ENCODE measurements around the gene TRIM50.

DNA sequence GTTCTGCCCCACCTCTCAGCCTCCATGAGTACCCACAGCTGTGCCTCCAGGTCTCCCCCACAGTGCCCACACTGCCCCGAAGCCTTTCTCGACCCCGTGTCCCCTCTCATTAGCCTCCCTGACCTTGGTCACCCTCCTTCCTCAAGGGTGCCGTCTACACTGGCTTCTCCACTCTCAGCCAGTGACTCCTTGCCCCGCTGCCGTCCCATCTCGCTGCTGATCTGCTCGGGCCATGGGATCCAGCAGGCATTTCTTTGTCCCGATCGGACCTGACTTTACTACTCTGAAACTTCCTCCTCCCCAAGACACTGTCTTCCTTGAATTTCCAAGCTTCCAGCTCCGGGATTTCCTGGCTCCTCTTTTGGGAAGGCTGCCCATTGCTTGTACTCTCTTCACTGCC lies 31.4 kb upstream of the TRIM50 start:
- TF ChIP-seq, protein P1, sequence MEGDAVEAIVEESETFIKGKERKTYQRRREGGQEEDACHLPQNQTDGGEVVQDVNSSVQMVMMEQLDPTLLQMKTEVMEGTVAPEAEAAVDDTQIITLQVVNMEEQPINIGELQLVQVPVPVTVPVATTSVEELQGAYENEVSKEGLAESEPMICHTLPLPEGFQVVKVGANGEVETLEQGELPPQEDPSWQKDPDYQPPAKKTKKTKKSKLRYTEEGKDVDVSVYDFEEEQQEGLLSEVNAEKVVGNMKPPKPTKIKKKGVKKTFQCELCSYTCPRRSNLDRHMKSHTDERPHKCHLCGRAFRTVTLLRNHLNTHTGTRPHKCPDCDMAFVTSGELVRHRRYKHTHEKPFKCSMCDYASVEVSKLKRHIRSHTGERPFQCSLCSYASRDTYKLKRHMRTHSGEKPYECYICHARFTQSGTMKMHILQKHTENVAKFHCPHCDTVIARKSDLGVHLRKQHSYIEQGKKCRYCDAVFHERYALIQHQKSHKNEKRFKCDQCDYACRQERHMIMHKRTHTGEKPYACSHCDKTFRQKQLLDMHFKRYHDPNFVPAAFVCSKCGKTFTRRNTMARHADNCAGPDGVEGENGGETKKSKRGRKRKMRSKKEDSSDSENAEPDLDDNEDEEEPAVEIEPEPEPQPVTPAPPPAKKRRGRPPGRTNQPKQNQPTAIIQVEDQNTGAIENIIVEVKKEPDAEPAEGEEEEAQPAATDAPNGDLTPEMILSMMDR (IDR thresholded peaks at IDR 0.05; ENCODE audit: low read depth, low read length, missing input control), result no peak
- TF ChIP-seq HNF4A (conservative IDR thresholded peaks at IDR 0.05) (no peak), JUND (IDR thresholded peaks at IDR 0.05) (no peak), GABPA (IDR thresholded peaks at IDR 0.05 in 1 of 2, conservative IDR thresholded peaks at IDR 0.05 in 1 of 2) (no peak), TAF1 (conservative IDR thresholded peaks at IDR 0.05) (no peak), EGR1 (IDR thresholded peaks at IDR 0.05; ENCODE audit: low read depth in 2 of 2) (no peak), RAD21 (IDR thresholded peaks at IDR 0.05) (no peak)
- TF ChIP-seq, protein P2, sequence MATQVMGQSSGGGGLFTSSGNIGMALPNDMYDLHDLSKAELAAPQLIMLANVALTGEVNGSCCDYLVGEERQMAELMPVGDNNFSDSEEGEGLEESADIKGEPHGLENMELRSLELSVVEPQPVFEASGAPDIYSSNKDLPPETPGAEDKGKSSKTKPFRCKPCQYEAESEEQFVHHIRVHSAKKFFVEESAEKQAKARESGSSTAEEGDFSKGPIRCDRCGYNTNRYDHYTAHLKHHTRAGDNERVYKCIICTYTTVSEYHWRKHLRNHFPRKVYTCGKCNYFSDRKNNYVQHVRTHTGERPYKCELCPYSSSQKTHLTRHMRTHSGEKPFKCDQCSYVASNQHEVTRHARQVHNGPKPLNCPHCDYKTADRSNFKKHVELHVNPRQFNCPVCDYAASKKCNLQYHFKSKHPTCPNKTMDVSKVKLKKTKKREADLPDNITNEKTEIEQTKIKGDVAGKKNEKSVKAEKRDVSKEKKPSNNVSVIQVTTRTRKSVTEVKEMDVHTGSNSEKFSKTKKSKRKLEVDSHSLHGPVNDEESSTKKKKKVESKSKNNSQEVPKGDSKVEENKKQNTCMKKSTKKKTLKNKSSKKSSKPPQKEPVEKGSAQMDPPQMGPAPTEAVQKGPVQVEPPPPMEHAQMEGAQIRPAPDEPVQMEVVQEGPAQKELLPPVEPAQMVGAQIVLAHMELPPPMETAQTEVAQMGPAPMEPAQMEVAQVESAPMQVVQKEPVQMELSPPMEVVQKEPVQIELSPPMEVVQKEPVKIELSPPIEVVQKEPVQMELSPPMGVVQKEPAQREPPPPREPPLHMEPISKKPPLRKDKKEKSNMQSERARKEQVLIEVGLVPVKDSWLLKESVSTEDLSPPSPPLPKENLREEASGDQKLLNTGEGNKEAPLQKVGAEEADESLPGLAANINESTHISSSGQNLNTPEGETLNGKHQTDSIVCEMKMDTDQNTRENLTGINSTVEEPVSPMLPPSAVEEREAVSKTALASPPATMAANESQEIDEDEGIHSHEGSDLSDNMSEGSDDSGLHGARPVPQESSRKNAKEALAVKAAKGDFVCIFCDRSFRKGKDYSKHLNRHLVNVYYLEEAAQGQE (IDR thresholded peaks at IDR 0.05), result no peak
- TF ChIP-seq, protein P3, sequence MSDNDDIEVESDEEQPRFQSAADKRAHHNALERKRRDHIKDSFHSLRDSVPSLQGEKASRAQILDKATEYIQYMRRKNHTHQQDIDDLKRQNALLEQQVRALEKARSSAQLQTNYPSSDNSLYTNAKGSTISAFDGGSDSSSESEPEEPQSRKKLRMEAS (IDR thresholded peaks at IDR 0.05), result no peak

Data from liver (tissue), 3 donors.